HG03571 (cell line): Measurements from ENCODE around the gene NARF.
"Not testable (repeated sequence)": the region's sequence is repeated elsewhere in the genome, so short reads cannot be mapped to it uniquely, and the experiment has no call there.

Source experiments
- ATAC-seq: cut with Tn5 transposase; IDR thresholded peaks from one replicate; pipeline ENCODE4 v1.9.1; 2021; ENCODE audit not compliant: unreplicated experiment

The NARF gene

DNA sequence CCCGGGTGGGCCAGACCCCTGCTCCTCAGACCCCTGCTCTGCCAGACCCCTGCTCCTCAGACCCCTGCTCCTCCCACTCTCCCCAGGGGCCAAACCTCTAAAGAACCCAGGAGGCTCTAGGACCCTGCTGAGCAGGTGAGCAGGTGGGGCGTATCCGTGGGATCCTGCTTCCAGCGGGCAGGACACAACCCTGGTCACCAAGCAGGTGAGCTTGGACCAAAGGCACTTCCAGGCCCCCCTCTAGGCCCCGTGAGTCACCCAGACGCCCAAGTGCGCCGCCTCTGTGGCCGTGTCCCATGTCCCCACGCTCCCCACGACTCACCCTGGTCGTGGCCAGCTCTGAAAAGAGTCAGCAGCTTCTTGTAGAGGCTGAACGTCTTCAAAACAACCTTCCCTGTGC lies 13.0 kb upstream of the NARF start:
- no peak for ATAC-seq

DNA sequence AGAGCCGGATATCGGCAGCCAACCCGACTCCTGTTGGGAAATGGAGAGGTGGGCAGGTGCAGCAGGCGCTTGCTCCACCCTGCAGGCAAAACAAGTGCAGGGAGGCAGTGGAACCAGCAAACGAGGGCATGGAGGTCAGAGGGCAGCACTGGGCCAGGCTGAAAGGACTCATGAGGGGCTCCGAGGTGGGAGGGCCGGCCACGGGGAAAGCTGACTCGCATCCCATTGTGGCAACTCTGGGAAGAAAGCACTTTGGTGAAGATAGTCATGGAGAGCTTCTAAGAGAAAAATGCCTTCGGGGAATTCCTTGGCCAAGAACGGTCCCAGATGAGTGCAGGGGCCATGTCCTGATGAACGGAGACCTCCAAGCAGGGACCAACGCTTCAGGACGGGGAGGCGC lies 12.4 kb upstream of the NARF start:
- ATAC-seq, result no peak

DNA sequence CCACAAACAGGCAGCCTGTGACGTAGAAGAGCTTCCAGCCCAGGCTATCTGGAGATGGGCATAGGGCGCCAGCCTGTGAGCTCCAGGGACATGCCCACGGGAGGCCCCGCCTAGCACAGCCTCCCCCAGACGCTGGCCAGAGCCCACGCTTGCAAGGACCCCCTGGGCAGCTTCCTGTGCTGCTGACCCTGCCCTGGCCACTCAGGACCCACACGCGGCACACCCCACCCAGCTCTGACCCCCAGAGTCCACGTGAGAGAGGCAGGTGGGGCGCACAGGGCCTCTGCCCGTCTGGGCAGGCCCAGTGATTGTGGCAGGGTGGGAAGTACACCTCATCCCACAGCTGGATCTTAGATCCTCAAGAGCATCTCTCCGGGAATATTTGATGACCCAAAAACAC lies 11.9 kb upstream of the NARF start:
- no peak for ATAC-seq

DNA sequence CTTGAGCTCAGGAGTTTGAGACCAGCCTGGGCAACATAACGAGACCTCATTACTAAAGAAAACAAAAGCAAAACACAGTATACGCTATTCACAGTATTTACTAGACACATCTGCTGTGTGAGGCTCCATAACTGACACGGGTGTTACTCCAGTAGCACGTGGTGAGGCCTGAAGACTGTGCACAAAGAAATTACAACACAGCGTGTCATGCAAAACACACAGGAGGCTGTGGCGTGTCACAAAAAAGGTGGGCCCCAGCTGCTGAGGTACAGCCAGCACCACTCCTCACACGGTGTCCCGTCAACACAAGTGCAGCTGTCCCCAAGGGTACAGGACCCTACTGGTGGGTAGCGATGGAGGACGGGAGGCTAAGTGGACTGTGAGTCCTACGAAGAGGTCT lies 10.7 kb upstream of the NARF start:
- ATAC-seq, result no peak

DNA sequence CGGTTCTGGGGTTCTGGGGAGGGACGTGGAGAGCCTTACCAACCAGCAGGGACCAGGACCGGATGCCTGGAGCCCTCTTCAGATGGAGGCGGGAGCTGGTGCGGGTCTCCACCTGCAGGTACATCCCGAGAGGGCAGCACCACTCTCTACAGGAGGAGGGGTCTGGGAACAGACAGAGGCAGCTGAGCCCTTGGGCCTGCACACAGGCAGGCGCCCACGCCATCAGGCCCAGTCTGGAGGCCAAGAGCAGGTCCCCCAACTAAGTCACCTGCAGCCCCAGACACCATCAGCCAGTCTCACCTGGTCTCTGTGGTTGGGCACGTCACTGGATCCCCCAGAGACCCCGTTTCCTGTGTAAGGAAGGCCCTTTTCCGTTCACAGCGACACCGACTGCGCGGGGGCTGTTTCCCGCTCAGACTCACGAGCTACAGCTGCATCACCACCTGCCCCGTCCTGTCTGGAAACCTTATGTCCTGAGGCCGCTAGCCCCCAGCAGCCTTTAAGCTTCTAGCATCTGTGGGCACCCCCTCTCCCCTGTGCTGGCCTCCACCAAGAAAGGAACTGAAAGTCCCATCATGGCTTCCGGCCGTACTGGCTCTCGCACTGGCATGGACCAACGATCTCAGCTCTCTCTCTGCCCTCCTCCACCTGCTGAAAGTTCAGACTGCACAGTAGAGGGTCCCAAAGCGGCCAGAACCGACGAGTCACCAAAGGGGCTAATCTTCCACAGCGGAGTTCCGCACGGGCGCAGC lies 9.2 kb upstream of the NARF start:
- ATAC-seq, result peak; percentile 45

DNA sequence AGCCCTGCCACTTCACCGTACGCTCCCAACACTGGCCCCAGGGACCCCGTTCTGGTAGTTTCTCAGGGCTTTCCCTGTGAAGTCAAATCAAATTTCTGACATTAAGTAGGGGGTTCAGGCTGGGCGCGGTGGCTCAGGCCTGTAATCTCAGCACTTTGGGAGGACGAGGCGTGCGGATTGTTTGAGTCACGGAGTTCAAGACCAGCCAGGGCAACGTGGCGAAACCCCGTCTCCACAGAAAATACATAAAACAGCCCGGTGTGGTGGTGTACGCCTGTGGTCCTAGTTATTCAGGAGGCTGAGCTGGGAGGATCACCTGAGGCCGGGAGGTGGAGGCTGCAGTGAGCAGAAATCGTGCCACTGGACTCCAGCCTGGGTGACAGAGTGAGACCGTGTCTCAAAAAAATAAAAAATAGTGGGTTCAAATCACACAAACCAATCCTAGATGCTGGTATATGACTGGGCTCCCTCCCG lies 8.6 kb upstream of the NARF start:
- peak; percentile 6 for ATAC-seq

DNA sequence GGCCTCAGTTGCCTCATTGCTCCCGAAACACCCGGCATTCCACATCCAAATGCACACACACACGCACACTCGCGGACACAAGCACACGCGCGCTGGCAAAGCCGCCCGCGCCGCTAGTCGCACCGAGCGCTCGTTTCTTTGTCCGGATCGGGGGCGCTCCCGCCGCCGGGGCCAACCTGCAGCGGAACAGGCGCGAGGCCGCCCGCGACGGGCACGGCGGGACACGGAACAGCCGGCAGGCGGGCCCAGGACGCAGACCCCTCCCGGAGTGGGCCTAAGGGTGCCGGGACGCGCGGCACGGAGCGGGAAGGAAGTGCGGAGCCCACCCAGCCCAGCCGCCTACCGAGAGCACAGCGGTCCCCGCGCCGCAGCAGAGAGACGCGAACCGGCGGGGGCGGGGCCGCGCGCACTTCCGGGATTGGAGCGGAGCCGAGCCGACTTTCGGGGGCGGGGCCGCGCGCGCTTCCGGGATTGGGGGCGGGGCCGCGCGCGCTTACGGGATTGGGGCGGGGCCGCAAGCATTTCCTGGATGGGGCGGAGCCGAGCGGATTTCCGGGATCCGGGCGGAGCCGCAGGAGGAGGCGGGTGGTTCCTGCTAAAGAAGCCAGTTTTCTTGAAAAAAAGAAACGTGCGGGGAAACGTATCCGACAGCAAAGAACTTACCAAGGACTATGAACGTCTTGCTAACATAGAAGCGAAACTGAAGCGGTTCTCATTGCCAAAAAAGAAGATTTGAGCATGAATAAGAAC lies 8.0 kb upstream of the NARF start, which contains the start of gene CYBC1:
Gene CYBC1 (minus strand): TSS at position 396 of the 750 bp plus-strand sequence. CDS start 1,498 bp downstream, outside the sequence.
- ATAC-seq, result peak; percentile 58

DNA sequence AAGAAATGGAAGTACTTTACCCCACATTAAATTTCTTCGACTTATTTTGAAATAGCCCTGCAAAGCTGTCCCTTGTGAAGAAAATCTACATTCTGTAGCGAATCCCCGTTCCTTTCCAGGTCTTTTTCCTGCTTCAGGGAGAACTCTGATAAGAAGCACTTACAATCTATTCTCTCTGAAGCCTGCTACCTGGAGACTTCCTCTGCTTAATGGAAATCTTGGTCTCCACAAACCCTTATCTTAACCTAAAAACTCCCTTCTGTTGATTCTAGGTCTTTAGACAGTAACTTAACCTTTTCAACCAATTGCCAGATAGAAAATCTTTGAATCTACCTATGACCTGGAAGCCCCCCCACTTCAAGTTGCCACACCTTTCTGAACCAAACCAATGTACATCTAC lies 6.4 kb upstream of the NARF start:
- ATAC-seq, result no peak

DNA sequence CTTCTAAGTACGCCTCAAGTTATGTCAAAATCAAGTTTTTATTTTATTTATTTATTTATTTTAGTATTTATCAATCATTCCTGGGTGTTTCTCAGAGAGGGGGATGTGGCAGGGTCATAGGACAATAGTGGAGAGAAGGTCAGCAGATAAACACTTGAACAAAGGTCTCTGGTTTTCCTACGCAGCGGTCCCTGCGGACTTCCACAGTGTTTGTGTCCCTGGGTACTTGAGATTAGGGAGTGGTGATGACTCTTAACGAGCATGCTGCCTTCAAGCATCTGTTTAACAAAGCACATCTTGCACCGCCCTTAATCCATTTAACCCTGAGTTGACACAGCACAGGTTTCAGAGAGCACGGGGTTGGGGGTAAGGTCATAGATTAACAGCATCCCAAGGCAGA lies 5.4 kb upstream of the NARF start:
- ATAC-seq, result not testable (repeated sequence)

DNA sequence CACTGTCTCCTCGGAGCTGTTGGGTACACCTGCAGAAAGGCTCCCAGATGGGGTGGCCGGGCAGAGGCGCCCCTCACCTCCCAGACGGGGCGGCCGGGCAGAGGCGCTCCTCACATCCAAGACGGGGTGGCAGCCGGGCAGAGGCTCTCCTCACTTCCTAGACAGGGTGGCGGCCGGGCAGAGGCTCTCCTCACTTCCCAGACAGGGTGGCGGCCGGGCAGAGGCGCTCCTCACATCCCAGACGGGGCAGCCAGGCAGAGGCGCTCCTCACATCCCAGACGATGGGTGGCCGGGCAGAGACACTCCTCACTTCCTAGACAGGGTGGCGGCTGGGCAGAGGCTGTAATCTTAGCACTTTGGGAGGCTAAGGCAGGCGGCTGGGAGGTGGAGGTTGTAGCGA lies 4.8 kb upstream of the NARF start:
- ATAC-seq, result not testable (repeated sequence)

DNA sequence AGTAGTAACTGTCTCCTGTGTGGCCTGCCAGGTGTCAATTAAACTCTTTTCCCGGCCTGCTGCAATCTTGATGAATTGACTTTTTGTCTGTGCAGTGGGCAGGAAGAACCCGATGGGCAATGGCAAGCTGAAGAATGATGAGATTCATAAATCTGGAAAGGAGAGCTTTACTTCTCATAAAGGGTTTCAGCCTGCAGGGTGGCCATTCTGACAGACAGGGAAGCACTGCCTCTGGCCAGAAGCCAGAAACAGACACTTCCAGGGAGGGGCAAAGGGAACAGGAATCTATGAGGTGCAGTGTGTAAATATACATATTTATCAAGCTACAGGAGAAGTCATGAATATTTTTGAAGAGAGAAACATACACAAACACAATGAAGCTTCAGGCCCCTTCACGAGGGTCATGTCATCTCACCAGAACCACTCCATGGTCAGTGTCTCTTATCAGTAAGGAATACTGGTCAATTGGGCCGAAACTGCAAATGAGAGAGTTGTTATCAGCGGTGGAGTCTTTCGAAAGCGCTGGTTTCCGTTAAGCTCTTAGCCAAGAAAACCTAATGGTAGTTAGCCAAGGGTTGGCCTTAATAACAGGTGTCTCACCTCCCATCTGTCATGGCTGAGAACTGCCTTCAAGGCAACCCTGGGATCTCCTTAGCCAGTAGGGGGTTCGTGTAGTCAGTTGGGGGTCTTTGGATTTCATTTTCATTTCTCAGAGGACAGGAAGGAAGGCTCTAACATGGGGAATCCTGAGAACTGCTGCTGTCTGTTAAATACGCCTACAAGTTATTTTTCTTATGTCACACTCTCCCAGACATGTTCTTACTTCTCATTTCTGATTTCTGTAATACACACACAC lies 1.2 kb upstream of the NARF start:
- ATAC-seq, result no peak

DNA sequence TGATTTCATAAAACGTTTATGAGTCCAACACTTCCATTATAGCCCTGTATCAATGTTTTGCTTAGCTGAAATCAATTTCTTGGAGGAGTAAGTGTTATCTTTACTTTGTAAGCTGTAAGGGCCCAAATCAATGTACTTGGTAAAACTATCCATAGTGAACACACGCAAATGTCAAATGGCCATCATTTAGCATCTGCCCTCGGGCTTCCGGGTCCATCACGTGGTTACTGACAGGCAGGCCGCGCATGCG lies 687 bp upstream of the NARF start:
- ATAC-seq, result no peak

DNA sequence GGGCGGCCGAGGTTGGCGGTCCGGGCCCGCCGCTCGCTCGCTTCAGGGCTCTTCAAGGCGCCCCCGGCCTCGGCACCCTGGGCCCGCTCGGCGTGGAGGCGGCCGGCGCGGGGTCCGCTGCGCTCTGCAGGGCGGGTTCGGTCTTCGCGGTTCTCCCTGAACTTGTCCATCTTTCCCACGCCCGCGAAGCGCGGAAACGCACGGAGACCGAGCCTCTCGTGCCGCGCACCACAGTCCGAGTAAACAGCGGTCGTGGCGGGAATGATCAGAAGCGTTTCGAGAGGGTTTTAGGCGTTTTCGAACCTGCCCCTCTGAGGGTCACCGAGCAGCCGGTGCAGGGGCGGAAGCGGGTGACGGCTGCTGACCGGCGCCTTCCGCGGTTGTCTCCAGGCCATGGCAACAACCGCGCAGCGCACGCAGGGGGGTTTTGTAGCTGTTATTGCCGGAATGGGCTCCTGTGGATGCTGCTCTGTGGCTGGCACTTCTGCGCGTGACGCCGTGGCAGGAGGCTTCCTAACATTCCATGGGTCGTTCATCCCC lies 414 bp downstream of the NARF start:
- ATAC-seq, result peak; percentile 17

DNA sequence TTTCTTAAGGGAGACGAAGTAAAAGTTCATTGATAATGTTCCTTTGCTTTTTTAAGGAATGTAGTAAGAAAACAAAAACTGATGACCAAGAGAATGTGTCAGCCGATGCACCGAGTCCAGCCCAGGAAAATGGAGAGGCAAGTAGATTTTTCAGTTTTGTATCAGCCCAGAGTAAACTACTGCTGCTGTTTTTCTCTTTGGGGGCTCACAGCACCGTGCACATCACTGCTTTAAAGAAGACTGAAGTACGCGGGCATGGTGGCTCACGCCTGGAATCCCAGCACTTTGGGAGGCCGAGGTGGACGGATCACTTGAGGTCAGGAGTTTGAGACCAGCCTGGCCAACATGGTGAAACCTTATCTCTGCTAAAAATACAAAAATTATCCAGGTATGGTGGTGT lies 1.4 kb downstream of the NARF start:
- ATAC-seq, result not testable (repeated sequence)

DNA sequence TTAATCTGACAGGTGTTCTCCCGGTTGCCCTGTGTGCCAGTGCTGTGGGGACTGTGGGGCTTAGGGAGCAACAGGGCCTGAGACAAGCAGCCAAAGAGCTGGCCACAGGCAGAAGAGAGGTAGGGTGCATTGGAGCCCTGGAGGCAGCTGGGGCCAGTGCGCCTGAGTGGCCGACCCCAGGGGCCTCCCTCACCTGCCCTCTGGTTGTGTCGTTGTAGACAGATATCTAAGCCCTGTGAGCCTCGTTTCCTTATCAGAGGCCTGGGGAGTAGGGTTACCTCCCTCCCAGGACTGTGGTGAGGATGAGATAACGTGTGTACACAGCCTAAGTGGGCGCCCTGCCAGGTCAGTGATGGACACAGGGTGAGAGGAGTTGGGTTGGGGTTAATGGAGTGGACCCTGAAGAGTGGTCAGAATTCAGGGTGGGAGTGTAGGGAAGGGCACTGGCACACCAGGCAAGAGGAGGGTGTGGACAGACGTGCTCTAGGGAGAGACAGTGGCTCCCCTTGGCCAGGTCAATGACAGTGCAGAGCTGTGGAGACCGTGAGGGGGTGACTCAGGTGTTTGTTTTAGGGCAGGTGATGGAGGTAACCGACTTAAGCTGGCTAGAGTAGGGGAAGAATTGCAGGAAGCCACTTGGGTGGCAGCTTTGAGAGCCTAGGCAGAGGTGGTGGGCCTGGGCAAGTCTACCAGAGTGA lies 3.4 kb downstream of the NARF start:
- ATAC-seq, result no peak

DNA sequence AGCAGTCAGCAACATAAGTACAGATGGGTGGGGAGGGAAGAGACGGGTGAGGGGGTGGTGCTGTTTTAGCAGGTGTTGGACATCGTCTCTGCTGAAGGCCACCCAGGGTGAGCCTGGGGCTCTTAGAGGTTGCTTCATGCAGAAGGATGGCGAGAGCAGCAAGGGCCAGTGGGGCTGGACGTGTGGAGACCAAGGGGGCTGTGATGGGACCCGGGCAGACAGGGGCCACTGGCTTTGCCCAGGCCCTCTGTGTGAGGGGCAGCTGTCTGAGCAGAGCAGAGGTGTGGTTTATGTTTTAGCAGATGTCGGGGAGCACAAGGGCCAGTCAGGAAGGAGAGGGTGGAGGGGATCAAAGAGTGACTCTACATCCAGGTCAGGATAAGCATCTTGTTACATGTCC lies 4.8 kb downstream of the NARF start:
- ATAC-seq, result no peak

DNA sequence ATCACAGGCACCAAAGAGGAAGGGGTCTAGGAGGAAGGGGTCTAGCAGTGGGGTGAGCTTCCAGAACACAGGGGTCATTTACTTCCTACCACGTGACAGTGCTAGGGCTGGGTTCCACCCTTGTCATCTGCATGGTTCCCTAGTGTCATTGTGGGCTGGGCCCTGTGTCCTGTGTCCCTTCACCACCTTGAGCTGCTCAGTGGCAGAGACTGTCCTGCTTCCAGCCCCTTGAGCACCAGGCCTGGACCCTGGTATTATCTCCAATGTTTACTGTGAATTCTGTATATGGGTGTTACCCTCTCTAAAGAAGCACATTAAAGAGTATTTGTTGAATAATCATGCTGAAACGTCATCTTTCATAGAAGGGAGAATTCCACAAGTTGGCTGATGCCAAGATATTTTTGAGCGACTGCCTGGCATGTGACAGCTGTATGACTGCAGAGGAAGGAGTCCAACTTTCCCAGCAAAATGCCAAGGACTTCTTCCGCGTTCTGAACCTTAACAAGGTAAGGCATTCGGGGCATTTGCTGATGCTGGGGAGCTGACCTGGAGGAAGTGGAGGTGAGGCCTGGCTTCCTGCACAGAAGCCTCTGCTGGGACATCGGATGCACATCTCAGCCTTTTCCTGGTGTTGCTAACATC lies 5.5 kb downstream of the NARF start:
- ATAC-seq, result no peak

DNA sequence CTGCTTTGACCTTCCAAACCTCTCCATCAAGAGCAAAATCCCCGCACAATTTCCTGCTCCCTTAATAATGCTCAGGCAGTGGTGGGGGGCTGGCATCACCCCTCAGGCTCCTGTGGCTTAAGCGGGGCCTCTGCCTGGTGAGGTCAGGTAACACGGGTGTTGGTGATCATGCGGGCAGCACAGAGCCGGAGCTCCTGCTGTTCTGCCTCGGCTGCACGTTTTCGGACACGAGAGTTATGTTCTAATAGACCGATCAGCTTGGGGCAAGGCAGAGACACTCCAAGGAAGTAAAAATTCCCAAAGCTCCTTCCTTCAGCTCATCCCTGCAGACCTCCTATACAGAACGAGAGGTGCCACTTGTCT lies 6.0 kb downstream of the NARF start:
- ATAC-seq, result no peak

DNA sequence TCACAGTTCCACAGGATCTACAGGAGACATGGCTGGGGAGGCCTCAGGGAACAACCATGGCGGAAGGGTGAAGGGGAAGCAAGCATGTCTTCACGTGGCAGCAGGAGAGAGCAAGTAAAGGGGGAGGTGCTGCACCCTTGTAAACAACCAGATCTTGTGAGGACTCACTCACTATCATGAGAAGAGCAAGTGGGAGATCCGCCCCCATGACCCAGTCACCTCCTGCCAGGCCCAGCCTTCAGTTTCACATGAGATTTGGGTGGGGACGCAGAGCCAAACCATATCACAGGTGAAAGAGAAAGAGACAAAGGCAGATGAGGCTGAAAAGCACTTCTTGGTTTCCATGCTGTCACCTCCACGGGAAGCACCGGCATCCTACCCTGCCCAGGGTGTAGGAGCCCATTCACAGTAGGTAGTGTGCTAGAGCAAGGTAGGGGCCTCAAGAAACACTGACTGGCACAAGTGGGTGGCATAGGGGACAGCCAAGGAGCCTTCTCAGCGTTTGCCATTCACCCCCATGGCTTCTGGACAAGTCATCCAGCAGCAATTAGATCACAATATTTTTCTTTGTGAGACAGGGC lies 6.6 kb downstream of the NARF start:
- ATAC-seq, result no peak

DNA sequence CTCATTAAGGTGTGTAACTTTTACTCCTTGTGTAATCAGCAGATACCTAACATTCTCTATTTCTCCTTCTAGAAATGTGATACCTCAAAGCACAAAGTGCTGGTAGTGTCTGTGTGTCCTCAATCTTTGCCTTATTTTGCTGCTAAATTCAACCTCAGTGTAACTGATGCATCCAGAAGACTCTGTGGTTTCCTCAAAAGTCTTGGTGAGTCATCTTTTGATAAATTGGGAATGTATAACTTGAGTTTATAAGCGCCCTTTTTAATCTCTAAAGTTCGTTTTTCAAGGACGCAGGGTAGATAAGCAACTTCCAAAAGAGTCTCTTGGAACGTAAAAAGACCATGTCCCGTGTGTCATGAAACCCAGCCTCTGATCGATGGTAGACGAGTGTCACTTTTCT lies 10.2 kb downstream of the NARF start:
- ATAC-seq, result no peak
